ENCODE measurements around the gene RAB40B.

DNA sequence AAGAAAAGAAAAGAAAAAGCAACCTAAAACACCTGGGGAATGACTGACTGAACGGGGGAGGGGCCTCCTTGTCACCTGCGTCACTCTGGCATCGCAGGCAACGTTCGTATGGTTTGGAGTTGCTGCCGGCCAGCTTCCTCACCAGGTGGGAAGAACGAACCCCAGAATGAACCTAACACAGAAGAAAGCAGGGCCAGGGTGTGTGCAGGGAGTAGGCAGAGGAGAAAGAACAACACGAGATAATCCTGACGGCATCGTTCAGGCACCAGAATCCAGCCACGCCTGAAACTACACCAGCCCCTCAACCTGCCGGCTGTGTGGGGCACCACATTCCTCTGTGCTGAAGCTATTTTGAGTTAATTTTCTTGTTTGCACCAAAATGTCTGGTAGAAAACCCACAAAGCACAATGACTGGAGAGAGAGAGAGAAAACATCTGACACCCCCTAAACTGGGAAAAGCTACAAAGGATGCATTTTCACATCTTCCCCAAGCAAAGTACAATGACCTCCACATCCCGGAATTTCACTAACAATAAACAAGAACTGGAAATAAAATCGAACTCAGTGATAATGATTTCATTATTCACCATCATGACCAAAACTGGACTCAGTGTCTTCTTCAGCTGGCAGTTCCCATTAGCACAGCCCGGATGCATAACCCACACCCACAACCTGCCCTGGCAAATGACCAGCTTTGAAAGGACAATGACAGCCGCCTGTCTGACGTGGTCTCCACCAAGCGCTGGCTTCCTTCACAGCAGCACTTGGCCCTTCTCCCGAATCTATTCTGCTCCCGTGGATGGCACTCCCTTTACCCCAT lies 23.6 kb downstream of the RAB40B start:
- TF ChIP-seq, protein P1, sequence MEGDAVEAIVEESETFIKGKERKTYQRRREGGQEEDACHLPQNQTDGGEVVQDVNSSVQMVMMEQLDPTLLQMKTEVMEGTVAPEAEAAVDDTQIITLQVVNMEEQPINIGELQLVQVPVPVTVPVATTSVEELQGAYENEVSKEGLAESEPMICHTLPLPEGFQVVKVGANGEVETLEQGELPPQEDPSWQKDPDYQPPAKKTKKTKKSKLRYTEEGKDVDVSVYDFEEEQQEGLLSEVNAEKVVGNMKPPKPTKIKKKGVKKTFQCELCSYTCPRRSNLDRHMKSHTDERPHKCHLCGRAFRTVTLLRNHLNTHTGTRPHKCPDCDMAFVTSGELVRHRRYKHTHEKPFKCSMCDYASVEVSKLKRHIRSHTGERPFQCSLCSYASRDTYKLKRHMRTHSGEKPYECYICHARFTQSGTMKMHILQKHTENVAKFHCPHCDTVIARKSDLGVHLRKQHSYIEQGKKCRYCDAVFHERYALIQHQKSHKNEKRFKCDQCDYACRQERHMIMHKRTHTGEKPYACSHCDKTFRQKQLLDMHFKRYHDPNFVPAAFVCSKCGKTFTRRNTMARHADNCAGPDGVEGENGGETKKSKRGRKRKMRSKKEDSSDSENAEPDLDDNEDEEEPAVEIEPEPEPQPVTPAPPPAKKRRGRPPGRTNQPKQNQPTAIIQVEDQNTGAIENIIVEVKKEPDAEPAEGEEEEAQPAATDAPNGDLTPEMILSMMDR (IDR thresholded peaks at IDR 0.05) = no peak
- no peak for TF ChIP-seq POLR2A (IDR thresholded peaks at IDR 0.05)

Measured in right lobe of liver (tissue), 4 donors.